Astrocyte (in vitro differentiated cells and primary cell): ENCODE measurements around the gene FAM168B. TPM values are rescaled to one million over a fixed set of nuclear protein-coding genes. Genes with fewer than 3 reads are reported as not detected.

ENCODE experiments used
- DNase-seq: peaks from one replicate; pipeline ENCODE4 v3.0.0-alpha.2; 2010; ENCODE audit warnings: low read depth
- FAIRE-seq: peaks from 2 replicates; lab custom pipeline; 2011; peaks lifted over from hg19 to GRCh38; lab: Jason Lieb, UNC
- H2AFZ ChIP-seq: 2 replicates; pipeline ENCODE4 v1.6.0; 2012; ENCODE audit warnings: low read depth, low read length, inconsistent platforms
- H3K27ac ChIP-seq: 2 replicates; pipeline ENCODE4 v1.5.1; 2011; ENCODE audit warnings: low read depth, low read length, inconsistent platforms
- H3K27me3 ChIP-seq: 2 replicates; pipeline ENCODE4 v1.6.0; 2011; ENCODE audit warnings: low read length, inconsistent platforms; ENCODE audit not compliant: insufficient read depth
- H3K36me3 ChIP-seq: 2 replicates; pipeline ENCODE4 v1.5.1; 2011; ENCODE audit warnings: low read length, inconsistent platforms; ENCODE audit not compliant: insufficient read depth
- H3K4me1 ChIP-seq: 2 replicates; pipeline ENCODE4 v1.5.1; 2011; ENCODE audit warnings: low read length, inconsistent platforms; ENCODE audit not compliant: insufficient read depth
- H3K4me2 ChIP-seq: 2 replicates; pipeline ENCODE4 v1.6.0; 2012; ENCODE audit warnings: low read length, inconsistent platforms
- H3K4me3 ChIP-seq: 2 replicates; pipeline ENCODE4 v1.5.1; 2011; ENCODE audit warnings: low read depth, mild to moderate bottlenecking, low read length, inconsistent platforms; ENCODE audit not compliant: insufficient read depth
- H3K79me2 ChIP-seq: 2 replicates; pipeline ENCODE4 v1.6.0; 2012; ENCODE audit warnings: mild to moderate bottlenecking, low read length, inconsistent platforms; ENCODE audit not compliant: insufficient read depth
- H3K9ac ChIP-seq: 2 replicates; pipeline ENCODE4 v1.6.0; 2012; ENCODE audit warnings: mild to moderate bottlenecking, low read length, inconsistent platforms
- H3K9me3 ChIP-seq: 2 replicates; pipeline ENCODE4 v1.5.1; 2012; ENCODE audit warnings: low read depth, mild to moderate bottlenecking, low read length, inconsistent platforms; ENCODE audit not compliant: insufficient read depth
- H4K20me1 ChIP-seq: 2 replicates; pipeline ENCODE4 v1.6.0; 2012; ENCODE audit warnings: low read length, inconsistent platforms; ENCODE audit not compliant: insufficient read depth
- H3K27ac Mint-ChIP-seq: one replicate; pipeline ENCODE4 v1.8.0; 2021; ENCODE audit warnings: mild to moderate bottlenecking, mixed read lengths; ENCODE audit not compliant: unreplicated experiment
- H3K27me3 Mint-ChIP-seq: one replicate; pipeline ENCODE4 v1.8.0; 2021; ENCODE audit warnings: low read depth, mixed read lengths; ENCODE audit not compliant: unreplicated experiment
- H3K36me3 Mint-ChIP-seq: one replicate; pipeline ENCODE4 v1.8.0; 2021; ENCODE audit warnings: low read depth, mixed read lengths; ENCODE audit not compliant: unreplicated experiment
- H3K4me1 Mint-ChIP-seq: one replicate; pipeline ENCODE4 v1.8.0; 2021; ENCODE audit warnings: low read depth, mixed read lengths; ENCODE audit not compliant: unreplicated experiment
- H3K4me3 Mint-ChIP-seq: one replicate; pipeline ENCODE4 v1.8.0; 2021; ENCODE audit warnings: mild to moderate bottlenecking, moderate library complexity, mixed read lengths; ENCODE audit not compliant: unreplicated experiment
- H3K9me3 Mint-ChIP-seq: one replicate; pipeline ENCODE4 v1.8.0; 2021; ENCODE audit warnings: mild to moderate bottlenecking, mixed read lengths; ENCODE audit not compliant: unreplicated experiment
- EZH2 ChIP-seq: IDR thresholded peaks from 2 replicates; pipeline ENCODE4 v1.6.1; 2012; ENCODE audit warnings: mild to moderate bottlenecking, low read length, inconsistent platforms; ENCODE audit not compliant: insufficient read depth
- total RNA-seq: library from RNA; stranded (reverse); gene quantifications from 2 replicates; pipeline ENCODE4 v1.2.1, GENCODE V29; 2021
- TF ChIP-seq, protein P1 (sequence below): IDR thresholded peaks from 2 replicates; pipeline ENCODE4 v1.5.1; 2011; ENCODE audit warnings: low read depth, mild to moderate bottlenecking, inconsistent platforms, low read length, moderate library complexity; ENCODE audit not compliant: insufficient read depth

Gene FAM168B
- total RNA-seq, 1 donor from 2014 or later: 117 TPM

DNA sequence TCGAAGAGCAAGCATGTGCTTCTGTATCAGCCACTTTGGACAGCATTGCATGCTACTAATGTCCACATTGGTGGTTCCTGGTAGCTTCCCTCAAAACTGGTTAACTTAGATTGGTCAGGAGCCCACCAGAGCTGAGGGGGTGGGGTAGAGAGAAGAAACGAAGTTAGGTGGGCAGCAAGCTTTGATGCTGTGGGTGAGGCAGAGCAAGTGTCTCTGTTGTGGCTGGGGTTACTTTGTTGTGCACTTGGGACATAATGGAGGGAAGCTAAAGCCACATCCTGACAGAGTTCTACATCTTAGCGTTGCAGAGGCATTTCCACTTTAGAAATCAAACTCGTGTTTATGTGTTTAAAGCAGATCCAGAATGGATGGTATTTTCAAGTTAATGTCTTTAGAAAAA is 82.7 kb downstream of the FAM168B start:
- no peaks in the 10 kb centered on the region for H3K79me2 ChIP-seq
- no peaks in the 10 kb centered on the region for H3K4me1 ChIP-seq
- Mint-ChIP-seq H3K9me3 (no peaks in the 10 kb centered on the region), H3K27ac (no peak overlapping the region), H3K4me1 (peaks cover 13% of the 10 kb centered on the region), H3K27me3 (peaks cover 23% of the 10 kb centered on the region), H3K36me3 (no peaks in the 10 kb centered on the region), H3K4me3 (no peak overlapping the region)
- FAIRE-seq: no peak
- H3K27me3 ChIP-seq: no peaks in the 10 kb centered on the region
- H3K4me3 ChIP-seq: no peak overlapping the region
- no peak for DNase-seq
- H2AFZ ChIP-seq: no peak overlapping the region
- TF ChIP-seq, protein P1, sequence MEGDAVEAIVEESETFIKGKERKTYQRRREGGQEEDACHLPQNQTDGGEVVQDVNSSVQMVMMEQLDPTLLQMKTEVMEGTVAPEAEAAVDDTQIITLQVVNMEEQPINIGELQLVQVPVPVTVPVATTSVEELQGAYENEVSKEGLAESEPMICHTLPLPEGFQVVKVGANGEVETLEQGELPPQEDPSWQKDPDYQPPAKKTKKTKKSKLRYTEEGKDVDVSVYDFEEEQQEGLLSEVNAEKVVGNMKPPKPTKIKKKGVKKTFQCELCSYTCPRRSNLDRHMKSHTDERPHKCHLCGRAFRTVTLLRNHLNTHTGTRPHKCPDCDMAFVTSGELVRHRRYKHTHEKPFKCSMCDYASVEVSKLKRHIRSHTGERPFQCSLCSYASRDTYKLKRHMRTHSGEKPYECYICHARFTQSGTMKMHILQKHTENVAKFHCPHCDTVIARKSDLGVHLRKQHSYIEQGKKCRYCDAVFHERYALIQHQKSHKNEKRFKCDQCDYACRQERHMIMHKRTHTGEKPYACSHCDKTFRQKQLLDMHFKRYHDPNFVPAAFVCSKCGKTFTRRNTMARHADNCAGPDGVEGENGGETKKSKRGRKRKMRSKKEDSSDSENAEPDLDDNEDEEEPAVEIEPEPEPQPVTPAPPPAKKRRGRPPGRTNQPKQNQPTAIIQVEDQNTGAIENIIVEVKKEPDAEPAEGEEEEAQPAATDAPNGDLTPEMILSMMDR: no peak
- TF ChIP-seq EZH2: no peak
- no peaks in the 10 kb centered on the region for H3K36me3 ChIP-seq
- H4K20me1 ChIP-seq: no peaks in the 10 kb centered on the region
- H3K9me3 ChIP-seq: no peaks in the 10 kb centered on the region
- no peak overlapping the region for H3K4me2 ChIP-seq
- H3K27ac ChIP-seq: no peak overlapping the region
- no peak overlapping the region for H3K9ac ChIP-seq

DNA sequence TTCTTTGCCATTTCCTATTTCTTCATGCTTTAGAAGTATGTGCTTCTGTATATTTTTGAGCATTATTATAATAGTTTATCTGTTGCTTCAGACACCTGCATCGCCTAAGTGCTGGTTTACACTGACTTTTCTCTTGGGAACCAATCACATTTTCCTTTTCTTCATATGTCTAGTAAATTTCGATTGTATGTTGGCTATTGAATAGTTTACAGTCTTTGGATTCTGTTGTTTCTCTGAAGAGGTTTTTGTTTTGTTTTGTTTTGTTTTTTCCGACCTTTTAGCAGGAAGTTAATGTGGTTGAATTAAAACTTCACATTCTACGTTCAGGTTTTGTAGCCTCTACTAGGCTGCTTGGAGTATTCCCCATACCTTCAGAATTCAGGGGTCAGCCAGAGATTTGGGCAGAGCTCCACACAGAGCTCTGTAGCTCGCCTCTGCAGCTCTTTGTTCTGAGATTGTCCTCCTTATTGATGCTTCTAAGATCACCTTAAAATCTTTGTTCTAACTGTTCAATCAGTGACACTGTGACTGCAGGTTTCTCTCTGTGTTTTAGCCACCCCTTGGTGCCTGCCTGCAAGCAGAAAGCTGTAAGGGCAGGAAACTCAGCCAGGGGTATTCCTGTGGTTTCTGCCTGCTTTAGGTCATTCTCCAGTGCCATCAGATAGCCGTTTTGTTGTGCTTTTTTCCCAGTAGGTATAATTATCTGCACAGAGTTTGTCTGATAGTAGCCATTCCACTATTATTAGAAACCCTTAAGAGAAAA is 83.4 kb downstream of the FAM168B start:
- Histone ChIP-seq H3K4me3 (no peak overlapping the region), H3K4me1 (no peaks in the 10 kb centered on the region), H2AFZ (no peak overlapping the region), H3K36me3 (no peaks in the 10 kb centered on the region), H3K4me2 (no peak overlapping the region), H3K27me3 (no peaks in the 10 kb centered on the region), H3K79me2 (no peaks in the 10 kb centered on the region), H3K9ac (no peak overlapping the region), H4K20me1 (no peaks in the 10 kb centered on the region), H3K27ac (no peak overlapping the region), H3K9me3 (no peaks in the 10 kb centered on the region)
- H3K36me3 Mint-ChIP-seq: no peaks in the 10 kb centered on the region
- no peak for TF ChIP-seq EZH2
- TF ChIP-seq, protein P1: no peak
- peaks cover 24% of the 10 kb centered on the region for H3K27me3 Mint-ChIP-seq
- no peak overlapping the region for H3K27ac Mint-ChIP-seq
- no peak for DNase-seq
- H3K4me1 Mint-ChIP-seq: peaks cover 13% of the 10 kb centered on the region
- no peak overlapping the region for H3K4me3 Mint-ChIP-seq
- H3K9me3 Mint-ChIP-seq: no peaks in the 10 kb centered on the region
- no peak for FAIRE-seq

DNA sequence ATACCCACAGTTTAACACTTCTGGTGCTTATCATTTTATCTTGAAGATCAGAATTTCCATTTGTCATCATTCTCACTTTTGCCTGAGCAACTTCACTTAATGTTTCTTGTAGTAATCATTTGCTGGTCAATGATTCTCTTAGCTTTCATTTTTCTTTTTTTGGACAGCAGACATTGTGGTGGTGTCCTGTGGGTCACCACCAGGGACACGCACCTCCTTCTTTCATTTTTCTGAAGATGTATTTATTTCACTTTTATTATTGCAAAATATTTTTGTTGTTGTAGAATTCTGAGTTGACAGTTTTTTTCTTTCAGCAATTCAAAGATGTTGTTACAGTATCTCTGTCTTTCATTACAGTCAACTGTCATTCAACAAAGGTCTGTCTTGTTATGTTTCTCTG is 84.3 kb downstream of the FAM168B start:
- no peak overlapping the region for H3K27ac ChIP-seq
- Mint-ChIP-seq H3K36me3 (no peaks in the 10 kb centered on the region), H3K4me3 (no peak overlapping the region), H3K27me3 (peaks cover 23% of the 10 kb centered on the region), H3K9me3 (no peaks in the 10 kb centered on the region), H3K27ac (no peak overlapping the region), H3K4me1 (peaks cover 13% of the 10 kb centered on the region)
- H3K4me1 ChIP-seq: no peaks in the 10 kb centered on the region
- no peaks in the 10 kb centered on the region for H3K36me3 ChIP-seq
- H3K4me3 ChIP-seq: no peak overlapping the region
- TF ChIP-seq EZH2: no peak
- TF ChIP-seq, protein P1: no peak
- no peak for DNase-seq
- no peak overlapping the region for H3K4me2 ChIP-seq
- no peak overlapping the region for H2AFZ ChIP-seq
- no peaks in the 10 kb centered on the region for H3K27me3 ChIP-seq
- H4K20me1 ChIP-seq: no peaks in the 10 kb centered on the region
- FAIRE-seq: no peak
- H3K9me3 ChIP-seq: no peaks in the 10 kb centered on the region
- no peak overlapping the region for H3K9ac ChIP-seq
- H3K79me2 ChIP-seq: no peaks in the 10 kb centered on the region
